PFSK-1 (cell line): ENCODE results near the gene MBD6.

ENCODE experiments used
- FOXP2 ChIP-seq: optimal IDR thresholded peaks from 2 replicates; pipeline ENCODE3; 2011; ENCODE audit warnings: borderline replicate concordance, control low read depth, inconsistent platforms; ENCODE audit not compliant: insufficient read depth; ENCODE audit errors: extremely low read length, extremely low read depth
- POLR2AphosphoS5 ChIP-seq: IDR thresholded peaks from 2 replicates; pipeline ENCODE4 v1.6.1; 2012; ENCODE audit warnings: low read depth, mild to moderate bottlenecking, control low read depth, low read length, moderate library complexity
- REST ChIP-seq, 2 experiments: IDR thresholded peaks; 2 replicates each; pipeline versions ENCODE4 v1.6.1 to v1.8.0; 2011 to 2012; ENCODE audit warnings: low read depth in 2 of 2, low read length in 2 of 2, control low read depth in 1 of 2, inconsistent platforms in 1 of 2, mild to moderate bottlenecking in 1 of 2, moderate library complexity in 1 of 2; ENCODE audit not compliant: insufficient read depth in 1 of 2
- SIN3A ChIP-seq: IDR thresholded peaks from 2 replicates; pipeline ENCODE4 v1.6.1; 2012; ENCODE audit warnings: mild to moderate bottlenecking, low read length, moderate library complexity, borderline replicate concordance; ENCODE audit not compliant: insufficient read depth
- TAF1 ChIP-seq: IDR thresholded peaks from 2 replicates; pipeline ENCODE4 v1.6.1; 2012; ENCODE audit warnings: low read length, control low read depth, borderline replicate concordance; ENCODE audit not compliant: insufficient read depth

The MBD6 gene

GRCh38 chr12:57479376-57480115, 43.1 kb upstream of the MBD6 start, which contains the start of gene ARHGAP9:
TSS of gene ARHGAP9 (minus strand) at chr12:57479866. CDS start at chr12:57479406, 460 bp downstream.
- no peak for TF ChIP-seq REST (IDR thresholded peaks at IDR 0.05; ENCODE audit: insufficient read depth in 1 of 2, low read depth in 2 of 2, low read length in 2 of 2)
- TF ChIP-seq SIN3A: no peak
- no peak for TF ChIP-seq POLR2AphosphoS5
- TF ChIP-seq TAF1: no peak
- no peak for TF ChIP-seq FOXP2

- no peak for TF ChIP-seq REST (IDR thresholded peaks at IDR 0.05; ENCODE audit: insufficient read depth in 1 of 2, low read depth in 2 of 2, low read length in 2 of 2)
- TF ChIP-seq FOXP2: no peak
- TF ChIP-seq SIN3A: no peak
- TF ChIP-seq TAF1: no peak
- TF ChIP-seq POLR2AphosphoS5: no peak
Observed at GRCh38 chr12:57481671-57482070, 41.0 kb upstream of the MBD6 start.

GRCh38 chr12:57483466-57483865, 39.2 kb upstream of the MBD6 start:
- no peak for TF ChIP-seq POLR2AphosphoS5

GRCh38 chr12:57485695-57486094, 36.9 kb upstream of the MBD6 start:
- TF ChIP-seq POLR2AphosphoS5 (no peak), SIN3A (no peak), FOXP2 (no peak), TAF1 (no peak)

- TF ChIP-seq REST (IDR thresholded peaks at IDR 0.05; ENCODE audit: insufficient read depth in 1 of 2, low read depth in 2 of 2, low read length in 2 of 2) (no peak), FOXP2 (no peak), SIN3A (no peak), POLR2AphosphoS5 (no peak), TAF1 (no peak)
Observed at GRCh38 chr12:57487055-57487596, 35.5 kb upstream of the MBD6 start.
